GM21825 (cell line): ENCODE results near the gene FRG2B.
A peak's percentile ranks its signal among the peaks of the same experiment; 100 is the strongest.
"Not testable (repeated sequence)": the region's sequence is repeated elsewhere in the genome, so short reads cannot be mapped to it uniquely, and the experiment has no call there.

Experiments used
- ATAC-seq: cut with Tn5 transposase; IDR thresholded peaks from one replicate; pipeline ENCODE4 v1.9.1; 2021; ENCODE audit warnings: mild to moderate bottlenecking, moderate library complexity; ENCODE audit not compliant: unreplicated experiment

FRG2B gene

GRCh38 chr10:133626695-133627094 is at the start of gene FRG2B:
FRG2B (minus strand) TSS chr10:133626795; CDS start chr10:133626742, 53 bp downstream.
- not testable (repeated sequence) for ATAC-seq

DNA sequence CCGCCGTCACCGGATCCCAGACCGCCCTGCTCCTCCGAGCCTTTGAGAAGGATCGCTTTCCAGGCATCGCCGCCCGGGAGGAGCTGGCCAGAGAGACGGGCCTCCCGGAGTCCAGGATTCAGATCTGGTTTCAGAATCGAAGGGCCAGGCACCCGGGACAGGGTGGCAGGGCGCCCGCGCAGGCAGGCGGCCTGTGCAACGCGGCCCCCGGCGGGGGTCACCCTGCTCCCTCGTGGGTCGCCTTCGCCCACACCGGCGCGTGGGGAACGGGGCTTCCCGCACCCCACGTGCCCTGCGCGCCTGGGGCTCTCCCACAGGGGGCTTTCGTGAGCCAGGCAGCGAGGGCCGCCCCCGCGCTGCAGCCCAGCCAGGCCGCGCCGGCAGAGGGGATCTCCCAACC is 40.9 kb upstream of the FRG2B start:
- ATAC-seq, result not testable (repeated sequence)

DNA sequence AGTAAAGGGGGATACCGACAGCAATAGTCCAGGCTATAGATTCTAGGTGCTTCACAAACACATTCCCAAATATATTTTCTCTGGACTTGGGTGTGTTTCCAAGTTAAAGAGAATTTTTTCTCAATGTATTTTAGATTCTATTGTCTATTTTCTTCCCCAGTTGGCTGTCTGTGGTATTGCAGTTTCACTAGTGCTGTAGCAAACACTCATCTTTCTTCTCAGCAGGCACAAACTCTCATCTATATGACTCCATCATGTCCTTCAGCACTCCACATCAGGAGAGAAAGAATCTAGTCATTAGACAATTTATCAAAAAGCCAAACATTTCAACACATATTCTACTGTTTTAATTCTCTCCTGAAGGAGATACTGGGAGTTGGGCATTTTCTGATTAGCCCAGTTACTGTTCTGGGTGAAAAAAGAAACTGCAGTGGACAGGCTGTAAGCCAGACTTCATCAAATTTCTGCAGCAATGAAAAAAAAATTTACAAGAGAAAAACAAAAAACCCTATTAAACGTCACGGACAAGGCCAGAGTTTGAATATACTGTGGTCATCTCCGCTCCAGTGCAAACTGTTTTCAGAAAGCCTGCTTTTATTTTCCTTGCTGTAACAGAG is 37.1 kb upstream of the FRG2B start:
- ATAC-seq, result not testable (repeated sequence)

GRCh38 chr10:133661122-133661521 is 34.5 kb upstream of the FRG2B start:
- not testable (repeated sequence) for ATAC-seq

- ATAC-seq, result not testable (repeated sequence)
Measured at GRCh38 chr10:133660516-133660915, 33.9 kb upstream of the FRG2B start.

- ATAC-seq, result not testable (repeated sequence)
Measured at GRCh38 chr10:133657276-133657675, 30.7 kb upstream of the FRG2B start.

DNA sequence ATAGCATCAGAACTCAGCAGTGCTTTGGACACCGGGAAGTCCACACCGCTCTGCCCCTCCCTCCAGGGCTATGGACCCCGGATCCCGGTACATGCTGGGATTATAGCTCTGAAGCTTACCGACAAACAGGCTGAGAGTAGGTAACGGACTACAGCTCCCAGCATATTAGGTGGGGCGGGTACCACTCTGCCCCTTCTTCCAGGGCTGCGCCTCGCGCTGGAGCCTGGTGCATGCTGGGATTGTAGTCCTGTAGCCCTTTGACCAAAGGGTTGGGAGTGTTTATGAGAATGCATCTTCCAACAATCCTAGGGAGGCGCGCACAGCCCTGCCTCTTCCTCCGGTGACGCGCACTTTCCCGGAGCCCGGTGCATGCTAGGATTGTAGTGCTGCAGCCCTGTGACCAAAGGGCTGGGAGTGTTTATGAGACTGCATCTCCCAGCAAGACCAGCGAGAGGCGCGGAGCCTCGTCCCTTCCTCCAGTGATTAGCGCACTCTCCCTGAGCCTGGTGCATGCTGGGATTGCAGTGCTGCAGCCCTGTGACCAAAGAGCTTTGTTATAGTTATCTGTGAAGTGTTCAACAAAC is 22.4 kb upstream of the FRG2B start:
- not testable (repeated sequence) for ATAC-seq

- peak; percentile 70 for ATAC-seq
Measured at GRCh38 chr10:133647075-133647748, 20.6 kb upstream of the FRG2B start.

DNA sequence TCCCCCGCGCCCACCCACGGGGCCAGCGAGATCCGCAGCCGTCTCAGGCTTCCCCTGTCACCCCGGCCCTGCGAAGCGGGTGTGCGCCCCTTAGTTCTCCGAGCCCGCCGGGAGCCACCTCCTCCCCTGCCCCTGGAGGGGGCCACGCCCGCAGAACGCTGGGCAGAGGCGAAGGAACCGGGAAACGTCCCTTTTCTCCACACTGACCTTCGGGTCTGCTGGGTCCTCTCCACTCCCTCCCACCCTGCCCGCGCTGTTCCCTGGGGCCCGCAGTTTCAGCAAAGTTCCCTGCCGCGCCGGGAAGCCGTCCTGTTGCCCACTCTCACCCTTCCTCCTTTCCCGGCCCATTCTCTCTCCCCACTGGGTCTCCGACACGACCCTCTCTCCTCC is 11.2 kb upstream of the FRG2B start:
- not testable (repeated sequence) for ATAC-seq

- not testable (repeated sequence) for ATAC-seq
Measured at GRCh38 chr10:133637202-133637845, 10.7 kb upstream of the FRG2B start.

GRCh38 chr10:133630723-133631249 is 4.2 kb upstream of the FRG2B start:
- ATAC-seq, result not testable (repeated sequence)

GRCh38 chr10:133622544-133622943 is 4.1 kb downstream of the FRG2B start:
- ATAC-seq, result not testable (repeated sequence)

DNA sequence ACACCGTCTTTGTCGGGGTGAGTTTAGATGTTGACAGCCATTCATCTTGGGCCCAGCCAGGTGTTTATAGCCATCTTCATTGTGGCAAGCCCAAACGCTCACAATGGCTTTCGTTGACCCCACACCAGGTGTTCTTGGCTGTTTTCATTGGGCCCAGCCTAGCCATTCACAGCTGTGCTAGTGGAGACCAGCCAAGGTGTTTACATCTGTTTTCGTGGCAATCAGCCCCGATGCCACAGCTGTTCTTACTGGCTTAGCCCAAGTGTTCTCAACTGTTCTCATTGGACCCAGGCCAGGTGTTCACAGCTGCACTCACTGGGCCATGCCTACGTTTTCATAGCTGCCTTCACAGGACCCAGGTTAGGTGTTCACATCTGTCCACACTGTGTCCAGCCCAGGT is 7.7 kb downstream of the FRG2B start:
- ATAC-seq, result no peak

- ATAC-seq, result no peak
Measured at GRCh38 chr10:133617196-133617595, 9.4 kb downstream of the FRG2B start.

- no peak for ATAC-seq
Measured at GRCh38 chr10:133616371-133617130, 10.0 kb downstream of the FRG2B start.

DNA sequence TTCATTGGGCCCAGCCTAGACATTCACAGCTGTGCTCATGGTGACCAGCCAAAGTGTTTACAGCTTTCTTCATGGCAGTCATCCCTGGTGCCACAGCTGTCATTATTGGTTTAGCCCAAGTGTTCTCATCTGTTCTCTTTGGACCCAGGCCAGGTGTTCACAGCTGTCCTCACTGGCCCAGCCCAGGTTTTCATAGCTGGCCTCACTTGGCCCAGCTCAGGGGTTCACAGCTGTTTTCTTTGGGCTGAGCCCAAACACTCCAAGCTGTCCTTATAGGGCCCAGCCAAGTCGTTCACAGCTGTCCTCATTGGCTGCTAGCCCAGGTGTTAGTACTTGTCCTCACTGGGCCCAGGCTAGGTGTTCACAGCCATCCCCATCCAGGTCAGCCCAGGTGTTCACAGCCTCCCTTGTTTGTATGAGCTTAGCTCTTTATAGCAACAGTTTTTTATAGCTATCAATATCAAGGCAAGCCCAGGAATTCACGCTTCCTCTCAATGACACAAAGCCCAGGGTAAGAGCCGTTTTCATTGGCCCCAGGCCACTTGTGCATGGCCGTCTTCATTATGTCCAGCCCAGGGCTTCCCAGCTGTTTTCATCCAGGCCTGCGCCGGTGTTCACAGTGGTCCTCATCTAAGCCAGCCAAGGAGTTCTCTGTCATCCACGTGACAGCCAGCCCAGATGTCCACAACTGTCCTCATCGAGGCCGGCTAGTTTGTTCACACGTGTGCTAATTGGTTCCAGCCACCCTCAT is 11.6 kb downstream of the FRG2B start:
- no peak for ATAC-seq

DNA sequence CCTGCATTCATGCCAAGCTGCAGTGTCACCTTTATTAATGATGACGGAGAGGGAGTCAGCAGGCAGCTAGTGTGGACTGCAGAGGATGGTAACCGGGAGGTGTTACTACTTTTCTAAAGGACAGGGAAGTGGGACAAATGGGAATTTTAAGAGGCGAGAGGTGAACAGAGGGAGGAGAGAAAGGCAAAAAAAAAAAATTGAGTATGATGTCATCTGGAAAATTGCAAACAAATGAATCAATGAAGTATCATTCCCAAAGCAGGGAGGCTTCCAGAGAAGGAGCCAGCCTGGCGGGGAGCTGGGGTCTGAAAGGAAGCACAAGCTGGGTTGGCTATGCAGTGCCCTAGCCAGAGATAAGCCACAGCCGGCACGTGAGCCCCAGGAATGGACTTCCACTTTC is 12.9 kb downstream of the FRG2B start:
- no peak for ATAC-seq

DNA sequence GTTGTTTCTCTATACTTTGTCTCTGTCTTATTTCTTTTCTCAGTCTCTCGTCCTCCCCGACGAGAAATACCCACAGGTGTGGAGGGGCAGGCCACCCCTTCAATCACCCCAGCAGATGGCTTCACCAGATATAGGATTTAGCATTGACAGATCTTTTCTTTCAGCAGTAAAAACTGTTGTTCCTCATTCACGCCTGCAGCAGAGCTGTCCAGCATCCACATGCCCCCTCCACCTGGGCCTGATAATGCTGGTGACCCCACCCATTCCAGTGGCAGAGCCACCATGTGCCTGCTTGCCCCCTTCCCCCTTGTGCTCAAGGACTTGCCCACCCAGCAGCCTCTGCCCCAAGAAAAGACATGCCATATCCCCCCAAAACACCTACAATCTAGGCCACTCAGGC is 15.5 kb downstream of the FRG2B start:
- no peak for ATAC-seq

- no peak for ATAC-seq
Measured at GRCh38 chr10:133608855-133609254, 17.7 kb downstream of the FRG2B start.

DNA sequence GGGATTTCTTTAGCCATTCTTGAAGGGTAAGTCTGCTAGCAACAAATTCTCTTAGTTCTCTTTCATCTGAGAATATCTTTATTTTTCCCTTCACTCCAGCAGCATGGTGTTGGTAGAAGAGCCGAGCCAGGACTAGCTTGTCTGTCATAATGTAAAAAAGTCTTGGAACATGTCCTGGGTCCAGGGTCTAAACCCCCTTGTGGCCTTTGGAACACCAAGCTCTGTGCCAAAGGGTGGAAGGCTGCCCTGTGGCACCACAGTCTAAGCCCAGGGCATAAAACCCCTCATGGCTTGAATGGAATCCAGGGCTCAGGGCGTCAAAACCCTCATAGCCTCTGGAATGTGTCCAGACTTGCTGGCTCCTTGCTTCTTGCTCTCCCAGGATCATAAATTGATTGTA is 23.2 kb downstream of the FRG2B start:
- ATAC-seq, result not testable (repeated sequence)
